NCI-H510A (cell line): ENCODE measurements around the gene BCL11A.

Experiments
- DNase-seq: peaks from one replicate; lab custom pipeline; 2025; lab: John Stamatoyannopoulos, UW

The BCL11A gene

GRCh38 chr2:60544954-60545560, 8.4 kb downstream of the BCL11A start:
- no peak for DNase-seq

- no peak for DNase-seq
Measured at GRCh38 chr2:60544062-60544461, 9.4 kb downstream of the BCL11A start.

- no peak for DNase-seq
Measured at GRCh38 chr2:60541056-60541651, 12.3 kb downstream of the BCL11A start.

DNA sequence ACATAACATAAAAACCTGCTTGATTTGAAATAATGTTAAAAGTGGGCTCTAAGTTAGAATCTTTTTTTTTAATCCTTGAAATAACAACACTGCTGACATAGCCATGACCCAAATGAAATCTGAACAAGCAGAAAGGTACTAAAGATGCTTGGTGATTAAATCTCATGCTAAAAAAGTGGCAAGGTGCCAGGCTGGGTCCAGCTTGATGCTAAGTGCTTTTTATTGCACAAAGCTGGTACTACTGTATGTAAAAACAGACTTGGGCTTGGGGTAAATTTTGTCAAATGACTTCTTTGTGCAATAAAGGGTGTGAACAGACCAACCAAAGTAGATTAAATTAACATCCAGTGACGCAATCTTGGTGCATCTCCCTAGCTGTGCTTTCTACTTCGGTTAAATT, 13.4 kb downstream of the BCL11A start:
- DNase-seq = no peak

- DNase-seq = no peak
Measured at GRCh38 chr2:60539140-60539539, 14.3 kb downstream of the BCL11A start.

DNA sequence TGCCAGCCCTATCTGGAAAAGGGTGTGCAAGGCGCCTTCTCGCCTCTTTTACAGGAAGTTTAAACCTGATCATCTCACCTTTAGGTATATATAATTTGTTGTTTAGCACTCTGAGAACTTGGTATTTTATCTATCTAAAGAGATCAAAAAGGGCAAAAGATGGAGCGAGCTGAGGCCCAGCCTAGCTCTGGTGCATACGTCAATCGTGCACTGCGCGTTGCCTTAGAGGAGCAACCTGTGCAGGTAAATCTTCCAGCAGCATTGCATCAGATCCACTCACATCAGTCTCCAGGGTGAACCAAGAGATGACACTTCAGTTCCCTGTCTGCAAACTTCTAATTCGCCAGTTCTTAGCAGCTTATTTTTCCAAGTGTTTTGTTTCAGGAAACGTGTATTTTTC, 15.4 kb downstream of the BCL11A start:
- no peak for DNase-seq

GRCh38 chr2:60536746-60537145, 16.7 kb downstream of the BCL11A start:
- no peak for DNase-seq

- no peak for DNase-seq
Measured at GRCh38 chr2:60535685-60536312, 17.7 kb downstream of the BCL11A start.

DNA sequence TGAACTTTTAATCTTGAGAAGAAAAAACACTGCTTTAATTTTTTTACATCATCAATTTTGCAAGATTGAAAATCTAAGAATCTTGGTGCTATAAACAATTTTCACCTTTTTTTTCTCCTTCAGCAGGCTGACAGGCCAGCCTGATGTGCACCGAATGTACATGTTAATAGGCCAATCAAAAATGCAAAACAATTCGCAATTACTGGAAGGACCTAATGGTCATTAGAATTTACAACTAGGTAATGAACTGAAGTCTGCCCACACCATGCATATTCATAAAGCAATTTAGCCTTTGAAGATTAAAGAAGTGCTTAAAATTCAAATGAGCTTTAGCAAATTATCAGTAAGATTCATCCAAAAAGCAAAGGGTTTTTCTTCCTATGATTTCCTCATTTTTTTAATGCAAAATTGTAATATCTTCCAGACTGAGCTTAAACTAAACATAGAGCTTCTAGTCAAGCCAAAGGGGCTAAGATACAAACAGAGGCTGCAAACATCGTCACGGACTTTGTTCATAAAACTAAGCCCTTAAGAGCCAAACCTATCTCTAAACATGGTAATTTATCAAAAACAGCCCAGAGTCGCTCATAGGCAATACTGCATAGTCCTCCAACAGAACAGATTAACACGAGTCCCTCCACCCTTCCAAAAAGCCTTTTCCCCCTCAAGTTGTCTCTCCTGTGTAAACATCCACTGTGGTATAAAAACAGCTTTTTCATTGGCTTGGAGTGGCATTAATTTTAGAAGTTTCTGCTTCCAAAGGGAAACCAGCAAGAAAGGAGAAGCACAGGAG, 18.4 kb downstream of the BCL11A start:
- no peak for DNase-seq

GRCh38 chr2:60534052-60534685, 19.3 kb downstream of the BCL11A start:
- DNase-seq = no peak

GRCh38 chr2:60533101-60534051, 20.1 kb downstream of the BCL11A start:
- DNase-seq = no peak

- DNase-seq = no peak
Measured at GRCh38 chr2:60532421-60532820, 21.0 kb downstream of the BCL11A start.

GRCh38 chr2:60531701-60532133, 21.7 kb downstream of the BCL11A start:
- DNase-seq = no peak

- DNase-seq = peak; percentile 74
Measured at GRCh38 chr2:60530660-60531281, 22.7 kb downstream of the BCL11A start.

DNA sequence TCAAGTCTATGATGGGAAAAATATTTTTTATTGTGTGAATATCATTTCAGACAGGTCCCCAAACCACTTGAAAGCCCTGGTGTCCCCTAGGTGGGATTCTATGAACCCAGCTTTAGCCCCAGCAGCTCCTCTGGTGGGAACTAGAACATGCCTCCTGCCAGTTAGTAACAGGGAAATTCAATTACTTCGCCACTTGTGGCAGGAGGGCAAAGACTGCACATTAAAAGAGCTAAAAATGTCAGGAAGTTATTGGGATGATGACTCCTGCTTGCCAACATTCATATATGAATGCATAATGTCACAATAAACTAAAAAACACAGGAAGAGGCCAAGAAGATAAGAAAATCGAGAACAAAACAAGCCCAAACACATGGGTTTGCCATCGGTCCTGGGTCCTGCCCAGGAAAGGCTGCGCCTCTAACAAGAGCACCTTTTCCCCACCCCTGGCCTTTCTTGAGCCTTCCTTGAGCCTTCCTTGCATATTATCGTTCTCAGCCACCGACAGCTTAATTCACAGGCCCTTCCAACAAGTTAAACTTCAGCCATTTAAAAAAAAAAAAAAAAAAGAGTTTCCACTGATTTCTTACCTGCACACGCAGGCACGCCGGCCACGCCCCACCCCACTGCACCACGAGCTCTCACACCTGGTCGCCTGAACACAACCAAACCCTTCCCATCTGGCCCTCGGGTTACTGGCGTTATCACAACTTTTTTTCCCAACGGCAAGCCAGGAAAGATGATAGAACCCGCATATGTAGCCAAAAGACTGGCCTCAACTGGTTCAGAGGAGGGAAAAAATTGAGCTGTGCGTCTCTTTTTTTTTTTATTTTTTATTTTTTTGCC, 23.4 kb downstream of the BCL11A start:
- DNase-seq = no peak

- DNase-seq = no peak
Measured at GRCh38 chr2:60529136-60529784, 24.2 kb downstream of the BCL11A start.

GRCh38 chr2:60528281-60529020, 25.0 kb downstream of the BCL11A start:
- DNase-seq = no peak

GRCh38 chr2:60527762-60528161, 25.7 kb downstream of the BCL11A start:
- no peak for DNase-seq

DNA sequence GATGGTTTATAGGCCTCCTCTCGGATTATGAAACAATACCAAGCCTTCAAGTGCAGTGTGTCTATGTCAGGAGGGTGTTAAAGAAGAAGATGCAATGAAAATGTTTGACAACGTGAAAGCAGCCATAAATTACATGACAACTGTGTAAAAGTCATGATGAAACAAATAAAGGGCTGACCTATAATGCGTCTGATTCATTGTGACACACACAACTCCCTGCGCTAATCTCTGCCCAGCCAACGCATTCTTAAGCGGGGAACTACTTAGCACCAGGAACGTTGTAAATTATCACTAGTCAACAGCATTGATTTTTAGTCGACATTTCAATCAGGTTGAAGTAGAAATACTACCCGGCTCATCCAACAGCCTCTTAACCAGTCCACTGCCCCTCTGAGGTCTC, 26.8 kb downstream of the BCL11A start:
- no peak for DNase-seq
